Activated CD8-positive, alpha-beta memory T cell treated with anti-CD3 and anti-CD28 coated beads, Interleukin-2, amount 50 U/mL, for 1 hour (primary cell): ENCODE measurements around the gene LVRN.
"Not testable (repeated sequence)": the region's sequence is repeated elsewhere in the genome, so short reads cannot be mapped to it uniquely, and the experiment has no call there.

ENCODE experiments used
- DNase-seq: peaks from one replicate; pipeline ENCODE4 v3.0.0-alpha.2; 2020; ENCODE audit errors: extremely low read depth

The LVRN gene

GRCh38 chr5:115962239-115962564 lies at the start of gene LVRN:
TSS of gene LVRN (plus strand) at chr5:115962475. CDS start at chr5:115962618, 143 bp downstream.
- no peak for DNase-seq

- DNase-seq = not testable (repeated sequence)
These were observed 48.5 kb upstream of the LVRN start for GRCh38 chr5:115913623-115914400.

GRCh38 chr5:115920171-115920725 lies 42.0 kb upstream of the LVRN start:
- DNase-seq = no peak

- DNase-seq = not testable (repeated sequence)
These were observed 33.5 kb upstream of the LVRN start for GRCh38 chr5:115928578-115929407.

GRCh38 chr5:115930171-115930570 lies 32.1 kb upstream of the LVRN start:
- not testable (repeated sequence) for DNase-seq

GRCh38 chr5:115930630-115931337 lies 31.5 kb upstream of the LVRN start:
- DNase-seq = no peak

GRCh38 chr5:115932991-115933390 lies 29.3 kb upstream of the LVRN start:
- DNase-seq = no peak

GRCh38 chr5:115934388-115934974 lies 27.8 kb upstream of the LVRN start:
- DNase-seq = no peak

- no peak for DNase-seq
These were observed 26.2 kb upstream of the LVRN start for GRCh38 chr5:115936031-115936430.

GRCh38 chr5:115939059-115939458 lies 23.2 kb upstream of the LVRN start:
- DNase-seq = no peak

- DNase-seq = no peak
These were observed 22.0 kb upstream of the LVRN start for GRCh38 chr5:115940080-115940810.

GRCh38 chr5:115941051-115941675 lies 21.1 kb upstream of the LVRN start:
- DNase-seq = no peak

- no peak for DNase-seq
These were observed 17.8 kb upstream of the LVRN start for GRCh38 chr5:115944501-115944900.

- DNase-seq = no peak
These were observed 15.6 kb upstream of the LVRN start for GRCh38 chr5:115946655-115947054.

- DNase-seq = no peak
These were observed 15.0 kb upstream of the LVRN start for GRCh38 chr5:115947260-115947659.

GRCh38 chr5:115948091-115948534 lies 14.2 kb upstream of the LVRN start:
- no peak for DNase-seq

- DNase-seq = no peak
These were observed 13.2 kb upstream of the LVRN start for GRCh38 chr5:115949096-115949495.

- no peak for DNase-seq
These were observed 9.7 kb upstream of the LVRN start for GRCh38 chr5:115952588-115952987.

- no peak for DNase-seq
These were observed 8.1 kb upstream of the LVRN start for GRCh38 chr5:115954144-115954543.

GRCh38 chr5:115956957-115957356 lies 5.3 kb upstream of the LVRN start:
- DNase-seq = no peak
